Measurements from ENCODE around the gene ATP8B3.

GRCh38 chr19:1785310-1785709 lies 26.8 kb downstream of the ATP8B3 start:
- TF ChIP-seq CTCF (IDR thresholded peaks at IDR 0.05) (no peak), POLR2A (IDR thresholded peaks at IDR 0.05) (no peak)

All from testis (tissue), 2 donors.